ENCODE results near the gene CWH43. TPM values are rescaled to one million over a fixed set of nuclear protein-coding genes. Genes with fewer than 3 reads are reported as not detected.
A peak's percentile ranks its signal among the peaks of the same experiment; 100 is the strongest.

The CWH43 gene
- total and polyA plus RNA-seq, 9 donors: 0.33 to 3.2 (median 0.48) TPM; not detected in 4

- TF ChIP-seq POLR2A (IDR thresholded peaks at IDR 0.05): no peak
- no peak for TF ChIP-seq EP300 (IDR thresholded peaks at IDR 0.05)
- no peak for TF ChIP-seq CTCF (IDR thresholded peaks at IDR 0.05)
- Histone ChIP-seq H3K9me3 (no peaks in the 10 kb centered on the region), H3K4me3 (no peak overlapping the region), H3K36me3 (no peaks in the 10 kb centered on the region), H3K4me1 (ENCODE audit: insufficient read depth) (no peaks in the 10 kb centered on the region), H3K27ac (no peak overlapping the region), H3K27me3 (no peaks in the 10 kb centered on the region)
- intact Hi-C loops (cut with DNase I): no loop called here
- peak in 1 of 5 donors; percentile 37 for DNase-seq
- 24 to 39% (median 33%) methylated on average over 11 of the region's 11 CpGs for WGBS, 3 donors
Observed at GRCh38 chr4:49032440-49033161, 46.5 kb downstream of the CWH43 start.

DNA sequence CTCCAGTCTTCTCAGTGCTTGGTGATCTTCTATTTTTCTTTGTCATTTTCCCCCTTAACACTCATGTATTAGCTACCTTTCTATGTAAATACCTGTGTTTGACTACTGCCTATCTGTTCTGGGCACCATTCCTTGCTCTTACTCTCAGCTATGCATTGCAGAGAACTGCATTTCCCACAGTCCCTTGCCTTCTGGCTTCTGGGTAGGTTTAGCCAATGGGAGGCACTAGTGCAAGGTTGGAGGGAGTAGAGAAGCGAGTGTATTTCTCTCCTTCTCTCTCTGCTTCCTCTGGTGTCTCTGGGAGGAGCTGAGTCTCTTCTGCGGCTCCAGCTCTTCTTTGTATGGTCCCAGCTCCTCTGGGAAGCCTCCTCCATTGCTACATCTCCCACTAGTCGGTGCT is 50.5 kb downstream of the CWH43 start:
- no peak for TF ChIP-seq CTCF (IDR thresholded peaks at IDR 0.05)
- no peak for TF ChIP-seq POLR2A (IDR thresholded peaks at IDR 0.05)
- TF ChIP-seq EP300 (IDR thresholded peaks at IDR 0.05): no peak
- intact Hi-C loops (cut with DNase I): no loop called here

GRCh38 chr4:49044270-49044669 is 58.2 kb downstream of the CWH43 start:
- no peak overlapping the region for H3K27ac ChIP-seq
- H3K4me1 ChIP-seq (ENCODE audit: insufficient read depth): no peaks in the 10 kb centered on the region
- TF ChIP-seq CTCF (IDR thresholded peaks at IDR 0.05) (no peak), POLR2A (IDR thresholded peaks at IDR 0.05) (no peak), EP300 (IDR thresholded peaks at IDR 0.05) (no peak)
- H3K36me3 ChIP-seq: no peaks in the 10 kb centered on the region
- intact Hi-C loops (cut with DNase I): no loop called here
- no peaks in the 10 kb centered on the region for H3K27me3 ChIP-seq
- WGBS, 3 donors: 50 to 72% (median 66%) methylated on average over 3 of the region's 3 CpGs
- DNase-seq: no peak
- no peaks in the 10 kb centered on the region for H3K9me3 ChIP-seq
- H3K4me3 ChIP-seq: no peak overlapping the region

More for the DNA sequence above, 50.5 kb downstream of the CWH43 start:
- no peaks in the 10 kb centered on the region for H3K27me3 ChIP-seq
- no peaks in the 10 kb centered on the region for H3K36me3 ChIP-seq
- H3K4me3 ChIP-seq: no peak overlapping the region
- H3K4me1 ChIP-seq (ENCODE audit: insufficient read depth): no peaks in the 10 kb centered on the region
- no peak overlapping the region for H3K27ac ChIP-seq
- DNase-seq: no peak
- 27 to 48% (median 47%) methylated on average over 3 of the region's 3 CpGs for WGBS, 3 donors
- H3K9me3 ChIP-seq: no peaks in the 10 kb centered on the region

DNA sequence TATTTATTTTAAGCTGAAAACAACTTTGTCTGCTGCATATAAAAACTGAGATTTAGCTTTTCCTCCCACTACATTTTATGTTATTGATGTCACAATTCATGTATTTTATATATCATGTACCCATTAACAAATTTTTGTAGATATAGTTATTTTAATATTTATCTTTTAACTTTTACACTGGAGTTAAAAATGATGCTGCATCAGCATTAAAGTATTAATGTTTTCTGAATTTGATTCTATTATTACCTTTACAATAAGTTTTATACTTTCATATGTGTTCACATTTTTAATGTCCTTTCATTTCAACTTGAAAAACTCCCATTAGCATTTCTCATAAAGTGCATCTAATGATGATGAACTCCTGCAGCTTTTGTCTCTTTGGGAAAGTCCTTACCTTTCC is 72.2 kb downstream of the CWH43 start:
- no peak for TF ChIP-seq POLR2A (IDR thresholded peaks at IDR 0.05)
- no peak for TF ChIP-seq CTCF (IDR thresholded peaks at IDR 0.05)
- TF ChIP-seq EP300 (IDR thresholded peaks at IDR 0.05): no peak
- intact Hi-C loops (cut with DNase I): no loop called here
- DNase-seq: no peak
- no peaks in the 10 kb centered on the region for H3K36me3 ChIP-seq
- no peak overlapping the region for H3K27ac ChIP-seq
- no peaks in the 10 kb centered on the region for H3K4me1 ChIP-seq (ENCODE audit: insufficient read depth)
- H3K9me3 ChIP-seq: no peaks in the 10 kb centered on the region
- H3K27me3 ChIP-seq: no peaks in the 10 kb centered on the region
- H3K4me3 ChIP-seq: no peak overlapping the region

All from ovary (tissue), 9 donors.